Measurements from ENCODE around the gene SPATS2L. TPM values are rescaled to one million over a fixed set of nuclear protein-coding genes. Genes with fewer than 3 reads are reported as not detected.

SPATS2L gene
- total and polyA plus RNA-seq, 2 experiments from 2014 or later: 159 to 202 TPM

- Histone ChIP-seq H3K9me2 (replicated peaks; ENCODE audit: insufficient read depth) (no peaks in the 10 kb centered on the region), H3K4me2 (no peak overlapping the region), H3K4me3 (no peak overlapping the region), H3K79me2 (no peaks in the 10 kb centered on the region), H4K20me1 (ENCODE audit: insufficient read depth, poor library complexity, severe bottlenecking) (no peaks in the 10 kb centered on the region), H3K27ac (no peak overlapping the region), H3K4me1 (ENCODE audit: insufficient read depth) (no peaks in the 10 kb centered on the region), H3K36me3 (replicated peaks; ENCODE audit: insufficient read depth, low read depth) (no peaks in the 10 kb centered on the region), H3K27me3 (no peaks in the 10 kb centered on the region), H2AFZ (no peak overlapping the region), H3K9me3 (ENCODE audit: low read depth) (no peaks in the 10 kb centered on the region)
- TF ChIP-seq EZH2phosphoT487 (IDR thresholded peaks at IDR 0.05; ENCODE audit: low read depth, severe bottlenecking, unreplicated experiment) (no peak), EZH2 (IDR thresholded peaks at IDR 0.05; ENCODE audit: borderline replicate concordance) (no peak), CTCF (IDR thresholded peaks at IDR 0.05; ENCODE audit: poor library complexity) (no peak)
- WGBS (ENCODE audit: low lambda C conversion rate, missing lambda C conversion rate): 79% methylated on average over 2 of the region's 2 CpGs
- no peak for DNase-seq (ENCODE audit: low spot score)
These were observed 41.9 kb upstream of the SPATS2L start for GRCh38 chr2:200264631-200265030.

DNA sequence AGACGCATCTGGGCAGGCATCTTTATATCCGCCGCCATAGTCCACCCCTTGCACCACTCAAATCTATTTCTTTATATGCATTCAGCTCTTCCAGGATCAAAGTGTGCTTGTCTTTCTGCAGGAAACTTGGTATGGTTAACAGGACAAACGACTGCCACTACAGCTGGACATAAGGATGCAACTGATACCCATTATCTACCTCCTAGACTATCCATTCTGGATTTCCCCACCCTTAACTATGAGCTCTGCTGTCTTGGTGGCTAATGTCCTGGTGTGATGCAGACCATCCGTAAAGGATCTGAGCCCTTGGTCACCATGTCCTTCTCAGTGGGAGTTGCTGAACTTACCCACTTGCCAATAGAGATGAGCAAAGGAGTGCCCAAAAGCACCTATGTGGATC is 40.1 kb upstream of the SPATS2L start:
- H2AFZ ChIP-seq: no peak overlapping the region

GRCh38 chr2:200267350-200267749 is 39.1 kb upstream of the SPATS2L start:
- no peak for TF ChIP-seq EZH2 (IDR thresholded peaks at IDR 0.05; ENCODE audit: borderline replicate concordance)
- TF ChIP-seq EZH2phosphoT487 (IDR thresholded peaks at IDR 0.05; ENCODE audit: low read depth, severe bottlenecking, unreplicated experiment): no peak
- no peak for TF ChIP-seq CTCF (IDR thresholded peaks at IDR 0.05; ENCODE audit: poor library complexity)
- H4K20me1 ChIP-seq (ENCODE audit: insufficient read depth, poor library complexity, severe bottlenecking): no peaks in the 10 kb centered on the region
- WGBS (ENCODE audit: low lambda C conversion rate, missing lambda C conversion rate): 93% methylated on average over 2 of the region's 2 CpGs
- H2AFZ ChIP-seq: no peak overlapping the region
- no peaks in the 10 kb centered on the region for H3K4me1 ChIP-seq (ENCODE audit: insufficient read depth)
- no peak overlapping the region for H3K4me3 ChIP-seq
- no peak for DNase-seq (ENCODE audit: low spot score)
- no peak overlapping the region for H3K27ac ChIP-seq
- H3K79me2 ChIP-seq: no peaks in the 10 kb centered on the region
- H3K36me3 ChIP-seq (replicated peaks; ENCODE audit: insufficient read depth, low read depth): no peaks in the 10 kb centered on the region
- no peaks in the 10 kb centered on the region for H3K9me2 ChIP-seq (replicated peaks; ENCODE audit: insufficient read depth)
- H3K27me3 ChIP-seq: no peaks in the 10 kb centered on the region
- no peak overlapping the region for H3K4me2 ChIP-seq
- H3K9me3 ChIP-seq (ENCODE audit: low read depth): no peaks in the 10 kb centered on the region

More for the DNA sequence above, 40.1 kb upstream of the SPATS2L start:
- H3K4me2 ChIP-seq: no peak overlapping the region
- no peak for DNase-seq (ENCODE audit: low spot score)
- no peaks in the 10 kb centered on the region for H3K4me1 ChIP-seq (ENCODE audit: insufficient read depth)
- H3K4me3 ChIP-seq: no peak overlapping the region
- no peaks in the 10 kb centered on the region for H3K79me2 ChIP-seq
- no peaks in the 10 kb centered on the region for H3K27me3 ChIP-seq
- 94% methylated on average over 5 of the region's 5 CpGs for WGBS (ENCODE audit: low lambda C conversion rate, missing lambda C conversion rate)
- no peaks in the 10 kb centered on the region for H3K36me3 ChIP-seq (replicated peaks; ENCODE audit: insufficient read depth, low read depth)
- H4K20me1 ChIP-seq (ENCODE audit: insufficient read depth, poor library complexity, severe bottlenecking): no peaks in the 10 kb centered on the region
- no peak overlapping the region for H3K27ac ChIP-seq
- TF ChIP-seq EZH2phosphoT487 (IDR thresholded peaks at IDR 0.05; ENCODE audit: low read depth, severe bottlenecking, unreplicated experiment): no peak
- no peak for TF ChIP-seq EZH2 (IDR thresholded peaks at IDR 0.05; ENCODE audit: borderline replicate concordance)
- no peak for TF ChIP-seq CTCF (IDR thresholded peaks at IDR 0.05; ENCODE audit: poor library complexity)
- no peaks in the 10 kb centered on the region for H3K9me2 ChIP-seq (replicated peaks; ENCODE audit: insufficient read depth)
- no peaks in the 10 kb centered on the region for H3K9me3 ChIP-seq (ENCODE audit: low read depth)

- no peaks in the 10 kb centered on the region for H3K36me3 ChIP-seq (replicated peaks; ENCODE audit: insufficient read depth, low read depth)
- no peaks in the 10 kb centered on the region for H3K27me3 ChIP-seq
- no peak overlapping the region for H3K4me3 ChIP-seq
- H3K4me2 ChIP-seq: no peak overlapping the region
- H4K20me1 ChIP-seq (ENCODE audit: insufficient read depth, poor library complexity, severe bottlenecking): no peaks in the 10 kb centered on the region
- no peak overlapping the region for H3K27ac ChIP-seq
- 87% methylated on average over 1 of the region's 1 CpG for WGBS (ENCODE audit: low lambda C conversion rate, missing lambda C conversion rate)
- TF ChIP-seq EZH2phosphoT487 (IDR thresholded peaks at IDR 0.05; ENCODE audit: low read depth, severe bottlenecking, unreplicated experiment): no peak
- no peak for TF ChIP-seq CTCF (IDR thresholded peaks at IDR 0.05; ENCODE audit: poor library complexity)
- no peak for TF ChIP-seq EZH2 (IDR thresholded peaks at IDR 0.05; ENCODE audit: borderline replicate concordance)
- H3K9me3 ChIP-seq (ENCODE audit: low read depth): no peaks in the 10 kb centered on the region
- no peaks in the 10 kb centered on the region for H3K9me2 ChIP-seq (replicated peaks; ENCODE audit: insufficient read depth)
- no peaks in the 10 kb centered on the region for H3K79me2 ChIP-seq
- no peak for DNase-seq (ENCODE audit: low spot score)
- H3K4me1 ChIP-seq (ENCODE audit: insufficient read depth): no peaks in the 10 kb centered on the region
- H2AFZ ChIP-seq: no peak overlapping the region
These were observed 35.8 kb upstream of the SPATS2L start for GRCh38 chr2:200270732-200271131.
